H1 (cell line): ENCODE measurements around the gene LOXL4. TPM values are rescaled to one million over a fixed set of nuclear protein-coding genes. Genes with fewer than 3 reads are reported as not detected.

Experiments used
- CTCF ChIA-PET: fragments of 300-600 bp; sonication (Branson Sonifier 250); formaldehyde crosslinking; loops from one replicate; lab custom pipeline; 2021; ENCODE audit not compliant: partially characterized antibody; lab: Charles Lee
- POLR2A ChIA-PET: fragments of 300-600 bp; sonication (Branson Sonifier 250); formaldehyde crosslinking; loops from one replicate; lab custom pipeline; 2021; ENCODE audit warnings: inconsistent platforms; ENCODE audit not compliant: partially characterized antibody; lab: Charles Lee
- DNase-seq, 2 experiments: peaks; one replicate each; pipeline versions ENCODE4 v3.0.0 to v3.0.0-alpha.2; 2010 to 2022; ENCODE audit warnings: low spot score in 2 of 2, low read depth in 1 of 2, mixed read lengths in 1 of 2
- FAIRE-seq: peaks from 2 replicates; lab custom pipeline; 2011; peaks lifted over from hg19 to GRCh38; lab: Jason Lieb, UNC
- H2AFZ ChIP-seq: 2 replicates; pipeline ENCODE4 v1.8.1; 2012; ENCODE audit warnings: low read length, inconsistent platforms
- H2AK5ac ChIP-seq: 2 replicates; pipeline ENCODE4 v1.6.1; 2013; ENCODE audit warnings: low read depth, low read length
- H2BK120ac ChIP-seq: replicated peaks from 2 replicates; pipeline ENCODE3; 2013; ENCODE audit warnings: low read depth, low read length, inconsistent platforms
- H2BK12ac ChIP-seq: 2 replicates; pipeline ENCODE4 v1.6.1; 2013; ENCODE audit warnings: low read depth, low read length
- H2BK15ac ChIP-seq: 2 replicates; pipeline ENCODE4 v1.6.1; 2013; ENCODE audit warnings: low read length
- H2BK20ac ChIP-seq: 2 replicates; pipeline ENCODE4 v1.6.1; 2013; ENCODE audit warnings: low read length
- H2BK5ac ChIP-seq: 2 replicates; pipeline ENCODE4 v1.6.1; 2013; ENCODE audit warnings: low read depth, low read length
- H3K14ac ChIP-seq: 2 replicates; pipeline ENCODE4 v1.6.1; 2013; ENCODE audit warnings: inconsistent platforms; ENCODE audit not compliant: insufficient read length
- H3K18ac ChIP-seq: 2 replicates; pipeline ENCODE4 v1.6.1; 2013; ENCODE audit warnings: low read length; ENCODE audit errors: extremely low read depth
- H3K23ac ChIP-seq: 2 replicates; pipeline ENCODE4 v1.6.1; 2013; ENCODE audit warnings: inconsistent platforms; ENCODE audit not compliant: insufficient read length
- H3K23me2 ChIP-seq: 2 replicates; pipeline ENCODE4 v1.6.1; 2013; ENCODE audit warnings: low read depth, low read length
- H3K27ac ChIP-seq: 2 replicates; pipeline ENCODE4 v1.6.1; 2011; ENCODE audit warnings: low read depth, low read length, inconsistent platforms
- H3K27me3 ChIP-seq, 4 experiments: replicated peaks in 1 of 4; 1 replicate in 1 of 4; 2 replicates in 3 of 4; pipeline versions ENCODE4 v1.6.1 to v1.8.1; 2011 to 2013; ENCODE audit warnings: low read length in 3 of 4, mild to moderate bottlenecking in 3 of 4, inconsistent platforms in 2 of 4, mixed read lengths in 2 of 4, moderate library complexity in 1 of 4; ENCODE audit not compliant: control insufficient read depth in 3 of 4, insufficient read depth in 3 of 4; ENCODE audit errors: extremely low read depth in 1 of 4
- H3K36me3 ChIP-seq, 4 experiments: 2 replicates each; pipeline versions ENCODE4 v1.6.1 to v1.8.1; 2011 to 2013; ENCODE audit warnings: mild to moderate bottlenecking in 4 of 4, low read length in 3 of 4, moderate library complexity in 2 of 4, control low read depth in 1 of 4, inconsistent platforms in 1 of 4; ENCODE audit not compliant: insufficient read depth in 4 of 4, control insufficient read depth in 2 of 4
- H3K4ac ChIP-seq: replicated peaks from 2 replicates; pipeline ENCODE3; 2013; ENCODE audit warnings: low read length, low read depth, mixed read lengths, inconsistent platforms; ENCODE audit not compliant: insufficient read length
- H3K4me1 ChIP-seq, 4 experiments: replicated peaks in 1 of 4; 1 replicate in 1 of 4; 2 replicates in 3 of 4; pipeline versions ENCODE4 v1.6.1 to v1.8.1; 2011 to 2013; ENCODE audit warnings: low read length in 3 of 4, inconsistent platforms in 2 of 4, mixed read lengths in 1 of 4; ENCODE audit not compliant: insufficient read depth in 4 of 4, control insufficient read depth in 3 of 4
- H3K4me2 ChIP-seq, 2 experiments: 2 replicates each; pipeline versions ENCODE4 v1.6.1 to v1.8.1; 2011 to 2013; ENCODE audit warnings: low read depth in 2 of 2, low read length in 2 of 2, control low read depth in 1 of 2, inconsistent platforms in 1 of 2, mild to moderate bottlenecking in 1 of 2; ENCODE audit not compliant: insufficient read depth in 1 of 2
- H3K4me3 ChIP-seq, 4 experiments: fragments of 200-600, 300-600 bp in 1 of 4; sonication (generic), shearing (Covaris generic), sonication (Bioruptor Twin) in 1 of 4; 2 replicates each; pipeline versions ENCODE4 v1.5.1 to v1.8.1; 2011 to 2016; ENCODE audit warnings: low read length in 4 of 4, low read depth in 3 of 4, control low read depth in 2 of 4, inconsistent platforms in 2 of 4, mild to moderate bottlenecking in 2 of 4, mixed read lengths in 1 of 4, moderate library complexity in 1 of 4; ENCODE audit not compliant: insufficient read depth in 2 of 4; ENCODE audit errors: extremely low read depth in 1 of 4
- H3K56ac ChIP-seq: replicated peaks from 2 replicates; pipeline ENCODE3; 2013; ENCODE audit warnings: low read depth, mild to moderate bottlenecking, mixed read lengths, low read length, inconsistent platforms; ENCODE audit not compliant: insufficient read length
- H3K79me1 ChIP-seq: 2 replicates; pipeline ENCODE4 v1.6.1; 2013; ENCODE audit warnings: low read depth, low read length, control low read depth
- H3K79me2 ChIP-seq, 2 experiments: 2 replicates each; pipeline versions ENCODE4 v1.6.1 to v1.8.1; 2012 to 2013; ENCODE audit warnings: low read length in 2 of 2, mild to moderate bottlenecking in 2 of 2, inconsistent platforms in 1 of 2; ENCODE audit not compliant: insufficient read depth in 2 of 2, control insufficient read depth in 1 of 2
- H3K9ac ChIP-seq, 4 experiments: replicated peaks in 1 of 4; 1 replicate in 1 of 4; 2 replicates in 3 of 4; pipeline versions ENCODE4 v1.6.1 to v1.8.1; 2011 to 2013; ENCODE audit warnings: low read depth in 3 of 4, low read length in 3 of 4, control low read depth in 2 of 4, mild to moderate bottlenecking in 2 of 4, moderate library complexity in 2 of 4, inconsistent platforms in 1 of 4; ENCODE audit errors: extremely low read depth in 1 of 4
- H3K9me3 ChIP-seq, 2 experiments: 2 replicates each; pipeline versions ENCODE4 v1.6.1 to v1.8.1; 2012 to 2013; ENCODE audit warnings: mild to moderate bottlenecking in 2 of 2, moderate library complexity in 2 of 2, control low read depth in 1 of 2, inconsistent platforms in 1 of 2, low read depth in 1 of 2, low read length in 1 of 2, mixed read lengths in 1 of 2; ENCODE audit not compliant: insufficient read depth in 2 of 2
- H4K20me1 ChIP-seq, 2 experiments: replicated peaks in 1 of 2; 2 replicates each; pipeline versions ENCODE3 to v1.8.1; 2011 to 2013; ENCODE audit warnings: inconsistent platforms in 2 of 2, low read length in 2 of 2, mild to moderate bottlenecking in 1 of 2; ENCODE audit not compliant: insufficient read depth in 2 of 2, control insufficient read depth in 1 of 2
- H4K5ac ChIP-seq: 2 replicates; pipeline ENCODE4 v1.6.1; 2013; ENCODE audit warnings: low read length, low read depth, mixed read lengths, inconsistent platforms; ENCODE audit not compliant: insufficient read length
- H4K8ac ChIP-seq: 2 replicates; pipeline ENCODE4 v1.8.0; 2013; ENCODE audit warnings: mild to moderate bottlenecking, moderate library complexity, low read length, inconsistent platforms; ENCODE audit not compliant: insufficient read depth; ENCODE audit errors: extremely low read depth
- H4K91ac ChIP-seq: replicated peaks from 2 replicates; pipeline ENCODE3; 2013; ENCODE audit warnings: low read length, mixed read lengths, inconsistent platforms; ENCODE audit not compliant: insufficient read length
- KDM1A ChIP-seq: fragments of 200-600, 300-600 bp; sonication (generic); IDR thresholded peaks from 2 replicates; pipeline ENCODE4 v1.7.1; 2016; ENCODE audit warnings: mild to moderate bottlenecking, low read length, borderline replicate concordance
- RAD21 ChIP-seq, 2 experiments: IDR thresholded peaks in 1 of 2; conservative IDR thresholded peaks in 1 of 2; 2 replicates each; pipeline ENCODE4 v1.6.1; 2011; ENCODE audit warnings: low read depth in 2 of 2, low read length in 2 of 2, improper control_type of control experiment in 1 of 2, inconsistent platforms in 1 of 2, mild to moderate bottlenecking in 1 of 2, moderate library complexity in 1 of 2
- TBP ChIP-seq: IDR thresholded peaks from 2 replicates; pipeline ENCODE4 v1.6.1; 2011; ENCODE audit warnings: low read depth, low read length, improper control_type of control experiment
- WGBS, 2 experiments: shearing (Covaris generic) in 1 of 2; methylation state at CpG; one replicate each; pipeline versions ENCODE4 v1.1.6 to v1.1.7; 2013 to 2015; ENCODE audit warnings: low lambda C conversion rate in 2 of 2, mixed read lengths in 2 of 2, inconsistent platforms in 1 of 2, low coverage in 1 of 2, missing lambda C conversion rate in 1 of 2; ENCODE audit not compliant: insufficient replicate concordance in 2 of 2, insufficient coverage in 1 of 2, insufficient read length in 1 of 2; ENCODE audit errors: extremely low coverage in 1 of 2, missing lambda C conversion rate in 1 of 2; 5-methylcytosine and 5-hydroxymethylcytosine counted together
- polyA plus RNA-seq, 7 experiments: library from polyadenylated mRNA; depleted of rRNA in 3 of 7; stranded (reverse) in 5 of 7; unstranded in 2 of 7; fragments of >200 nt in 5 of 7; fragments of 200-250 nt in 2 of 7; gene quantifications; 1 replicate in 5 of 7; 2 replicates in 1 of 7; 4 replicates in 1 of 7; pipeline versions ENCODE4 v1.2.1 to v1.2.3, GENCODE V29; 2011 to 2013; ENCODE audit warnings: missing spikeins in 2 of 7, mixed read lengths in 2 of 7
- total RNA-seq: library from RNA; stranded (reverse); fragmentation: NEBNext Ultra II Directional; extraction: Animal tissue kit (Norgen Biotek cat#: 25700); gene quantifications from 2 replicates; pipeline ENCODE4 v1.2.1, GENCODE V29; 2021

Gene LOXL4
- total and polyA plus RNA-seq, 2 of the 8 experiments (the other 6 are each of a cell fraction or from before 2014, with no cell fraction given): 0.13 to 0.27 TPM

DNA sequence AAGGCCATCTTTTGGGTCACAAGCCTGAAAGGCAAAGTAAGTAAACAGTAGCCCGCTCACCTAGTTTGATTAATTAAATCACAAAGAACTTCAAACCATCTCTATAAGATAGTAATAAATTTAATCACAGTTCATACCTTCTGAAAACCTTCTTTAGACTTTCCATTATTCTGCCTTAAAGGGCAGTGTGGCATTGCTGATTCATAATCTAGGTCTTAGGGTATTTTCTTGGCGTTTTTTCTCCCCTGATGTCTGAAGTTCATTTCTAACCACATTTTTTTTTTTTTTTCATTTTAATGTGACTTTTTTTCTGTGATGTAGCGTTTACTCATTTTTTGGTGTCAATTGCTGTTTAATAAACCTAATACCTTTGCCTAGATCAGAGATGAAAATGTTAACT lies 27.5 kb downstream of the LOXL4 start:
- Histone ChIP-seq H2BK120ac (no peak overlapping the region), H3K4me1 (no peaks in the 10 kb centered on the region), H3K4me2 (no peak overlapping the region), H2BK15ac (no peak overlapping the region), H3K23me2 (no peaks in the 10 kb centered on the region), H4K91ac (no peak overlapping the region), H2BK20ac (no peak overlapping the region), H4K20me1 (no peaks in the 10 kb centered on the region), H3K23ac (no peak overlapping the region), H3K9me3 (no peaks in the 10 kb centered on the region), H4K5ac (no peak overlapping the region), H4K8ac (no peak overlapping the region), H3K4ac (no peak overlapping the region), H3K27ac (no peak overlapping the region), H3K9ac (no peak overlapping the region), H3K14ac (no peak overlapping the region), H3K79me1 (no peaks in the 10 kb centered on the region), H3K27me3 (no peaks in the 10 kb centered on the region), H3K79me2 (no peaks in the 10 kb centered on the region), H2AK5ac (no peak overlapping the region), H2BK12ac (no peak overlapping the region), H3K36me3 (peaks cover 4 to 26% (median 14%) of the 10 kb centered on the region in 4 experiments; a peak in 7 of 8 replicates), H2BK5ac (no peak overlapping the region), H3K56ac (no peak overlapping the region), H3K18ac (no peak overlapping the region), H2AFZ (no peak overlapping the region), H3K4me3 (no peak overlapping the region)
- CTCF ChIA-PET: no interaction called here
- POLR2A ChIA-PET: no interaction called here
- DNase-seq (no peak), FAIRE-seq (no peak)
- 87% methylated on average over 3 of the region's 3 CpGs; no CpG with 5 or more reads in 1 of the 2 experiments for WGBS, 2 experiments
- TF ChIP-seq KDM1A: no peak
- no peak for TF ChIP-seq RAD21 (IDR thresholded peaks at IDR 0.05 in 1 of 2, conservative IDR thresholded peaks at IDR 0.05 in 1 of 2; ENCODE audit: low read depth in 2 of 2, low read length in 2 of 2)
- no peak for TF ChIP-seq TBP
